HG03064 (cell line): ENCODE measurements around the gene GSTA1.
"Not testable (repeated sequence)": the region's sequence is repeated elsewhere in the genome, so short reads cannot be mapped to it uniquely, and the experiment has no call there.

Experiments
- ATAC-seq: cut with Tn5 transposase; IDR thresholded peaks from one replicate; pipeline ENCODE4 v1.9.1; 2021; ENCODE audit warnings: low read depth; ENCODE audit not compliant: unreplicated experiment

The GSTA1 gene

DNA sequence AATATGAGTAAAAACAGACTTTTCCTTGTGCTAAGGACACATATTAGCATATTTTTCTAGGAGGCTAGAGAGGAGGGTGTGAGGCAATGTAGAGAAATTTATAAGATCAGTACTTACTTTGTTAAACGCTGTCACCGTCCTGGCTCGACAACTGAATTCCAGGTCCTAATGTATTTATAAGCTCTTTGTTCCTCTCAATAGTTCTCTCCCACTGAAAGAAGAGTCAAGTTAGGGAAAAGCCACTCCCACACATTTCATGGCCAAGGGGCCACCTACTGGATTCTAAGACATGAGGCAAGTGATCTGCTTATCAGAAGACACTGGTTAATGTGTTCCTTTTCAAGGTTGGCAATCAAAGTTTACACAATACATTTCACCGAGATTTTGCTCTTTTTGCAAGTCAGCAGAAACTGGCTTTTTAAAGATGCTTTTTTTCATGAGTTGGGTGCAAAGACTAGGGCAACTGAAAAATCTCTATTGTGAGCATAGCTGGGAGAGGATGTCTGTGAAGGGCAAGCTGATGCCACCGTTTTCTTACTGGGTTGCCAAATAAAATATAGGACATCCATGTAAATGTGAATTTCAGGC is at the start of gene GSTA1:
GSTA1 (minus strand) TSS at position 149 of the 588 bp plus-strand sequence. CDS start 4,549 bp downstream, outside the sequence.
- not testable (repeated sequence) for ATAC-seq

DNA sequence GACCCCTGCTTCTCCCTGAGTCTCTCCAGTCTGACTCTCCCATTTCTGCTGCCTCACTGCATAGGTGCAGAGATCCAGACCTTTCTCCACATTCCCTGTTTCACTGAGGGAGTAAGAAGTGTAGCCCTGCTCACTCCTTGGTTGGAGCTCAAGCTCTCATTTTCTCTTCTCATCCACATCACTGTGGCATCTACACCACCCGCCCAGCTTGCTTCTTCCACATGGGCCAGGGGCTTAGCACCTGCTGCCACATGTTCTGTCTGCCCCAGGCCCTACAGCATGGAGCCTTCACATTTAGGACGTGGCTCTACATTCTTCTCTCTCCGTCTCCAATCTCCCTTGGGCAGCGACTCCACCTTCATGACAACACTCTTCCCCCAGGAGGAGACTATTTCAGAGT is 45.5 kb upstream of the GSTA1 start:
- no peak for ATAC-seq

DNA sequence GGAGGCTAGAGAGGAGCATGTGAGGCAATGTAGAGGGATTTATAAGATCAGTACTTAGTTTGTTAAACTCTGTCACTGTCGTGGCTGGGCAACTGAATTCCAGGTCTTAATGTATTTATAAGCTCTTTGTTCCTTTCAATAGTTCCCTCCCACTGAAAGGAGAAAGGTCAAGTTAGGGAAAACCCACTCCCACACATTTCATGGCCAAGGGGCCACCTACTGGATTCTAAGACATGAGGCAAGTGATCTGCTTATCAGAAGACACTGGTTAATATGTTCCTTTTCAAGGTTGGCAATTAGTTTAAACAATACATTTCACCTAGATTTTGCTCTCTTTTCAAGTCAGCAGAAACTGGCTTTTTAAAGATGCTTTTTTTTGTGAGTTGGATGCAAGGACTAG is 42.4 kb upstream of the GSTA1 start:
- no peak for ATAC-seq

DNA sequence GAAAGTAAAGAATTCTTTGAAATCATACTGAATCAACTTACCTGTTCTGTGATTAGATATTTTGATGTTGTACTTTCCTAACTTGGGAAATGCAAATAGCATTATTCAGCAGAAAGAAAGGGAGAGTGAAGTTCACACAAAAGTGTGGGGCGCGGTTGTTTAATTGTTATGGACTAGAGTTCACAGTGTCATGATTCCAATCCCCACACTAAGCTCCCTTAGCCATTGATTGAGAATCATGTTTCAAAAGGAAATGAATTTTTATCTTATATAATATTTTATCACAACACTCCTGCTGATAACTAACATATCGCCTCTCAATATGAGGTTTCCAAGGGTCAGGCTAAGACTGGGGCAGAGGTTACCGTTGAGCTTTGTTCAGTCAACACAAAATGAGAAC is 40.0 kb upstream of the GSTA1 start:
- no peak for ATAC-seq

DNA sequence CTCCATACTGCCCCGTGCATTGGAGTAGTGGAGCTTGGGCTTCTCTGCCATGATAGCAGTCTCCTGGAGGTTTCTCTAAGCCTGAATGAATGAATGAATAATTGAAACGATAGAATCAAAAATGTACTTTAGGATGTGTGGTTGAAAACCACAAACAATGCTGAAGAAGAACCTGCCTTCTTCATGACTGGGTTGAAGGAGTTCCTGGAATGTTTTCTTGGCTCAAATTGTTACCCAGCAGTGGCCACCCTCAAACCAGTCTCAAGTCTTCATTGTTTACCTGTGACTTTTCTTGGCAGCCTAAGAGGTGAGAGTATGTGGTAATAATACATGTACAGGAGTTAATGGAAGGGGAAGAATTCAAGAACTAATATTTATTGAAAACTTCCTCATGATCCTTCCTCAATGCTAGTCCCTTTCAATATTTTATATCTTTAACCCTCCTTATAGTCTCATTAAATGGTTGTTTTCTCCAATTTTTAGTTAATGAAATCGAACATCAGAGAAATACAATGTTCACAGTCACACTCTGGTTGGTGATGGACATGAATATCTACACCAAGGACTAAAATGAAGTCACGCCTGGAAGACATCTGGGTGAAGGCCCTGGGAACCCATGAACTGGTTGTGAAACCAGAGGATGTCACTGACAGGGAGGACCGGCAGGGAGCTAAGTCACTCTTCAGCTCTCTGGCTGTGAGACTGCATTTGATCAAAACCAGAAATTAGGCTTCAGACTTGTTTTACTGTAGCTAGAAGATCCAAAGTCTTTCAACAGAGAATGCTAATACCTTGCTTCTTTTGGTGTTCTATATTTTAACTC is 37.4 kb upstream of the GSTA1 start, which contains the start of gene GSTA5:
GSTA5 (minus strand) TSS at position 51 of the 823 bp plus-strand sequence.
- ATAC-seq: no peak

DNA sequence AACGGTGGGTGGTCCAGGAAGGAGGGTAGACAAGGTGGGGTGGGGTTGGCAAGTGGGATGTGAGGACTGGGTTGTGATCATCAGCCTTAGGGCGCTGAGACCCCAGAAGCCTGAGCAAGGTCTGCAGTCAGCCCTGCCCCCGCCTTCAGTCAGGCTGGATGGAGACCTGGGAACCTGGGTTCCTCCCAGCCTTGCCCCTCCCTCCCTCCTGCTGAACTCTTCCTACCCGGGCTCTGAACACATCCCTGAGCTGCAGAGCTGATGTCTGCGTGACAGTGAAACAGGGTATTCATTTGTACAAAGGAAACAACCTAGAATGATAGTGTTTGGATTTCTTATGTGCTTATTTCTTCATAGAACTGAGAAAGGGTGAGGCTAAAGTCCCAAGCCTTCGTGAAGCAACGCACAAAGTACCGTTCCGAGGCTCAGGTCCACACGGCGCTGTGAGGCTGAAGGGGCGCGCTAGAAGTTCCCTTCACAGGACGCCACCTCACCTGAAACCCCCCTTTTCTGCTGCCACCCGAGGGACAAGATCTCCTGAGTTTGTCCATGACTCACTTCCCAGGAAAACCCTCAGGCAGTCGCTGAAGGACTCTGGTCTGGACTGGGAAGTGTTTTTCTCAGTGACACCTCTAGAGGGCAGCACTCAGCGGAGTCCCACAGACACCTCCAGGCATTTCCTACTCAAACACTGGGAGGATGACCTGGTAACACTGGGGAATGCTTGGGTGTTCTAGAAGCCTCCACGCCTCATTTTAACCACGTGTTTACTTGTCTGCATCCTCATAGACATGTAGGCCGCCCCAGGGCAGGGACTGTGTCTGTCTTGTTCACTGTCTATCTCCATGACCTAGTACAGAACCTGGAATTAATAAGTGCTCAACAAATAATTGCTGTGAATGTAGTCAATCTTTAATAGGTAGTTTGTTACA is 35.8 kb upstream of the GSTA1 start:
- peak; percentile 69 for ATAC-seq

DNA sequence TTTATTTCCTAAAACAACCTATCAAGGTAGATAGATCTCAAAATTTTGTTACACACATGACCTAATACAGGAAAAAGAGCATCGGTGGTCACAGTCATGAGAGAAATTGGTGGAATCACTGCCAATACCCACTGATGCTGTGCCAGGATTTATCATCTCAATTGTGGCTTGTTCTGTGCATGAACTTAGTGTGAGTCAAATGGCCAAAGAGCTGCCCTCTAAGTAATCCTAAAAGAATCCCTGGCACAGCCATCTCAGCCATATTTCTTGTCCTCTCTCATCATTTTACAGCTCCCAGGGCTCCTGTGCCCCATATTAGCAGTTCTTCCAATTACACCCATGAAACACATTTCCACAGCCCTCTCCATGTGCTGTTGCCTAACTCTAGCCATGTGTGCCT is 30.9 kb upstream of the GSTA1 start:
- no peak for ATAC-seq

DNA sequence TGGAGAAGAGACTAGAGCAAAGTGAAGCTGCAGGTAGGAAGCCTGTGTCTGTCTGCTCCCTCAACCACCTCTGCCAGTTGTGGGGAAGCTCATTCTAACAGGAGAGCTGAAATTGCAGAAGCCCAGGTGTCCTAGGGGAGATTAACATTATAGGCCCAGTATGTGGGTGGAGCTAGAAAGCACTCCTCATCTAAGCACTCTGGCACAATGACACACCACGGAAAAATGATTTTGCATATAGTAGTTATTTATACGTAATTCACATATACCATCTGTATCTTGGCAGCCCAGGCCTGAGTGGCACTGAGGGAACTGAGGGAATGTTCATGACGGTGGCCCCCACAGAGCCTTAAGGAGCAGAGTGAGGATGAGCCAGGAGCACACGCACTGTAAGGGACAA is 27.3 kb upstream of the GSTA1 start:
- not testable (repeated sequence) for ATAC-seq

DNA sequence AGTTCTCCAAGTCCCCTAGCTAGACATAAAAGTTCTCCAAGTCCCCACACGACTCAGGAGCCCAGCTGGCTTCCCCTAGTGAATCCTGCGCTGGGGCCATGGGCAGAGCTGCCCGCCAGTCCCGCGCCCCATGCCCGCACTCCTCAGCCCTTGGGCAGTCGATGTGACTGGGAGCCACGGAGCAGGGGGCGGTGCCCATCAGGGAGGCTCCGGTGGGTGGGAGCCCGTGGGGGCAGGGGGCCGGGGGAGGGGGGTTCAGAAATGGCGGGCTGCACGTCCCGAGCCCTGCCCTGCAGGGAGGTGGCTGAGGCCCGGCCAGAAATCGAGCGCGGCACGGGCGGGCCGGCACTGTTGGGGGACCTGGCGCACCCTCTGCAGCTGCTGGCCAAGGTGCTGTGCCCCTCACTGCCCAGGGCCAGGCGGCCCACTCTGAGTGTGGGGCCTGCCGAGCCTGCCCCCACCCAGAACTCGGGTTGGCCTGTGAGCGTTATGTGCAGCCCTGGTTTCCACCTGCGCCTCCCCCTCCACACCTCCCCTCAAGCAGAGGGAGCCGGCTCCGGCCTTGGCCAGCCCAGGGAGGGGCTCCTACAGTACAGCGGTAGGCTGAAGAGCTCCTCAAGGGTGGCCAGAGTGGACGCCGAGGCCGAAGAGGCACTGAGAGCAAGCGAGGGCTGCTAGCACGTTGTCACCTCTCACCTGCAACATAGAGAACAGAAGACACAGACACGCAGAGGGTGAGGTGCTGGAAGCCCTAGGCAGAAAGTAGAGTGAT is 25.6 kb upstream of the GSTA1 start:
- ATAC-seq: no peak

DNA sequence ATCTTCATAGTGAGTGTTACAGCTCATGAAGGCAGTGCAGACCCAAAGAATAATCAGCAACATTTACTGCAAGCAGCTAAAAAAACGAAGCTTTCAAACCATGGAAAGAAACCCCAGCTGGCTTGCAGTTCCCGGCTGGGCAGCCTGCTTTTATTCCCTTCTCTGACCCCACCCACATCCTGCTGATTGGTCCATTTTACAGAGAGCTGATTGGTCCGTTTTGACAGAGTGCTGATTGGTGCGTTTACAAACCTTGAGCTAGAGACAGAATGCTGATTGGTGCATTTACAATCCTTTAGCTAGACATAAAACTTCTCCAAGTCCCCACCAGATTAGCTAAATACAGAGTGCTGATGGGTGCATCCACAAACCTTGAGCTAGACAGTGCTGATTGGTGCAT is 25.0 kb upstream of the GSTA1 start:
- ATAC-seq: not testable (repeated sequence)

DNA sequence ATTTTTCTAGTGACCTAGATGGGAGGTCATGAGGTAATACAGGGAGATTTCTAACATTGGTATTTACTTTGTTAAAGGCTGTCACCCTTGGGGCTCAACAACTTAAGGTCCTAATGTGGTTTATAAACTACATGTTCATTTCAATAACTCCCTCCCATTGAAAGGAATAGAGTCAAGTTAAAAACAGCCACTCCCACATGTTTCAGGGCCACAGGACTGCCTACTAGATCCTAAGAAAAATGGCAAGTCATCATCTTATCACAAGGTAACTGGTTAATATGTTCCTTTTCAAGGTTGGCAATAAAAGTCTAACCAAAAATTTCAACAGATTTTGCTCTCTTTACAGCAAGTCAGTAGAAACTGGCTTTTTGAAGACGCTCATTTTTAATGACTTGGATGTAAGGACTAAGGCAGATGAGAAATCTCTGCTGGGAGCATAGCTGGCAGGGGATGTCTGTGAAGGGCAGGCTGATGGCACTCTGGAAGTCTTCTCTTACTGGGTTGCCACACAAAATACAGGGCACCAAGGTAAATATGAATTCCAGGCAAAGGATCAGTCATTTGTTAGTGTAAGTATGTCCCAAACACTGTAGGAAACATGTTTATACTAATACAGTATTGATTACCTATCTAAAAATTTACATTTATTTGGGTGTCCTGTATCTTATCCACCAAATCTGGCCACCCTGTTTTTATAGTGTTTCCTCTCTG is 23.6 kb upstream of the GSTA1 start:
- not testable (repeated sequence) for ATAC-seq

DNA sequence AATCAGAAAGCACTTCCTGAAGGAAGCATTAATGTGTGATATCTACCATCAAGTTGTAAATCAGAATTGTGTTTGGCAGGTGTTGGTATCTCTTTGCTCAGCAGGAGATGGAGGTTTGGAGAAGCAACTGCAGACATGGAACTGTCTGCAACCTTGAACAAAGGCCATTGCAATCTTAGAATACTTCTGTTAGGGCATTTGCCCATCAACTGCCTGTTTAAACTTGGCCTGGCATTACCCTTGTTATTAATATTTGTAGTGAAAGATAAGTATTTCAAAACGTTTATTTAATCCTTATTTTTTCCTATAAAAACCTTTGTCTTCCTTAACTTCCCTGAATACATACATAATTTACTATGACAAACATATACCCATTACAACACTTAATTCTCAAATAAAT is 22.9 kb upstream of the GSTA1 start:
- no peak for ATAC-seq

DNA sequence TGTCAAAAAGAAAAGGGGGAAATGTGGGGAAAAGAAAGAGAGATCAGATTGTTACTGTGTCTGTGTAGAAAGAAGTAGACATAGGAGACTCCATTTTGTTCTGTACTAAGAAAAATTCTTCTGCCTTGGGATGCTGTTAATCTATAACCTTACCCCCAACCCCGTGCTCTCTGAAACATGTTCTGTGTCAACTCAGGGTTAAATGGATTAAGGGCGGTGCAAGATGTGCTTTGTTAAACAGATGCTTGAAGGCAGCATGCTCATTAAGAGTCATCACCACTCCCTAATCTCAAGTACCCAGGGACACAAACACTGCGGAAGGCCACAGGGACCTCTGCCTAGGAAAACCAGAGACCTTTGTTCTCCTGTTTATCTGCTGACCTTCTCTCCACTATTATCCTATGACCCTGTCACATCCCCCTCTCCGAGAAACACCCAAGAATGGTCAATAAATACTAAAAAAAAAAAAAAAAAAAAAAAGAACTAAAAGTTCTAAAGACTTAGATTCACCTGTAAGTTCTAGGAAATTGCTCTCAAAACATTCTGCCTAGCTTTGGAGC is 22.4 kb upstream of the GSTA1 start:
- not testable (repeated sequence) for ATAC-seq

DNA sequence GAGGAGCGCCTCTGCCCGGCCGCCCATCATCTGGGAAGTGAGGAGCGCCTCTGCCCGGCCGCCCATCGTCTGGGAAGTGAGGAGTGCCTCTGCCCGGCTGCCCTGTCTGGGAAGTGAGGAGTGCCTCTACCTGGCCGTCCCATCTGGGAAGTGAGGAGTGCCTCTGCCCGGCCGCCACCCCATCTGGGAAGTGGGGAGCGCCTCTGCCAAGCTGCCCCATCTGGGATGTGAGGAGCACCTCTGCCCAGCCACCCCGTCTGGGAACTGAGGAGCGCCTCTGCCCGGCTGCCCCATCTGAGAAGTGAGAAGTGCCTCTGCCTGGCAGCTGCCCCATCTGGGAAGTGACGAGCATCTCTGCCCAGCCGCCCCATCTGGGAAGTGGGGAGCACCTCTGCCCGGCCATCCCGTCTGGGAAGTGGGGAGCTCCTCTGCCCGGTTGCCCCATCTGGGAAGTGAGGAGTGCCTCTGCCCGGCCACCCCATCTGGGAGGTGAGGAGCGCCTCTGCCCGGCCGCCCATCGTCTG is 21.7 kb upstream of the GSTA1 start:
- not testable (repeated sequence) for ATAC-seq

DNA sequence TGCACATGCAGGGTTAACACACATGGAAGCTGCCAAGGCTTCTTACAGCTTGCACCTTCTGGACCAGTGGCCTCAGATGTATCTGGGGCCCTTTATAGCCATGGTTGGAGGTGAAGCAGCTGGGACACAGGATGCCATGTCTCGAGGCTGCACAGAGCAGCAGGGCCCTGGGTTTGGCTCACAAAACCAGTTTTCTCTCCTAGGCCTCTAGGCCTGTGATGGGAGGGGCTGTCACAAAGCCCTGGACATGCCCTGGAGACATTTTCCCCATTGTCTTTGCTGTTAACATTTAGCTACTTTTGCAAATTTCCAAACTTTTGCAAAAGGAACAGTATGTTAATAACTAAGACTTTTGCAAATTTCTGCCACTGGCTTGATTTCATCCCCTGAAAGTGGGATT is 18.2 kb upstream of the GSTA1 start:
- no peak for ATAC-seq

DNA sequence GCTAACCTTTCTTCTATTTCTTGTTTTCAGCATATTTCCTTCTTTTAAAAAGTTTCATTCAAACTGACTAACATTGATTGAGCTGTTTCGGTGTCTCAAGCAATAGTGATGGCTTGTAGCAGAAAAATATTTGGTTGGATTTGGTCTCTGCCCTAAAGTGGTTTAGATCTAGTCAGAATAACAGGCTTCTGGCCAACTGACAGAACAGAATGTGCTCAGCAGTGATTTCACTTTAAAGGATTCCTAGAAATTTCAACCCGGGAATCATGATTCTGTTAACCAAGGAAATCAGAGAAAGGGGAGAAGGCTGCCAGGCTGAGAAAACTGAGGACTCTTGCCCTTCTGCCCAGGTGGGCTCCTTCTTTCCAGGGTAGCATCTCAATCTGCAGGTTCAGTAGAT is 16.6 kb upstream of the GSTA1 start:
- no peak for ATAC-seq

DNA sequence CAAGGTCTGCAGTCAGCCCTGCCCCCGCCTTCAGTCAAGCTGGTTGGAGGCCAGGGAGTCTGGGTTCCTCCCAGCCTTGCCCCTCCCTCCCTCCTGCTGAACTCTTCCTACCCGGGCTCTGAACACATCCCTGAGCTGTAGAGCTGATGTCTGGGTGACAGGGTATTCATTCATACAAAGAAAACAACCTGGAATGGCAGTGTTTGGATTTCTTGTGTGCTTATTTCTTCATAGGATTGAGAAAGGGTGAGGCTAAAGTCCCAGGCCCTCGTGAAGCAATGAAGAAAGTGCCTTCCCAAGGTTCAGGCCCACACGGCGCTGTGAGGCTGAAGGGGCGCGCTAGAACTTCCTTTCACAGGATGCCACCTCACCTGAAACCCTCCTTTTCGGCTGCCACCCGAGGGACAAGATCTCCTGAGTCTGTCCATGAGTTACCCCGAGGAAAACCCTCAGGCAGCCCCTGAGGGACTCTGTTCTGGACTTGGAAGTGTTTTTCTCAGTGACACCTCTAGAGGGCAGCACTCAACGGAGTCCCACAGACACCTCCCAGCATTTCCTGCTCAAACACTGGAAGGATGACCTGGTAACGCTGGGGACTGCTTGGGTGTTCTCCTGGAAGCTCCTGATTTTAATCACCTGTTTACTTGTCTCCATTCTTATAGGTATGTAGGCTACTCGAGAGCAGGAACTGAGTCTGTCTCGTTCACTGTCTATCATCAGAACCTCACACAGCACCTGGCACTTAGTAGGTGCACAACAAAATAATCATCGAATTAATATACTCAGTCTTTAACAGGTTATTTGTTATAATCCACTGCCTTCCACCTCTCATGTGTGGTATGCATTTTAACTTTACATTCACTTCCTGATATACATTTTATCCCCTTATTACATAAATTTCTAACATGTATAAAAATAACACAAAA is 11.8 kb upstream of the GSTA1 start:
- ATAC-seq: peak; percentile 67

DNA sequence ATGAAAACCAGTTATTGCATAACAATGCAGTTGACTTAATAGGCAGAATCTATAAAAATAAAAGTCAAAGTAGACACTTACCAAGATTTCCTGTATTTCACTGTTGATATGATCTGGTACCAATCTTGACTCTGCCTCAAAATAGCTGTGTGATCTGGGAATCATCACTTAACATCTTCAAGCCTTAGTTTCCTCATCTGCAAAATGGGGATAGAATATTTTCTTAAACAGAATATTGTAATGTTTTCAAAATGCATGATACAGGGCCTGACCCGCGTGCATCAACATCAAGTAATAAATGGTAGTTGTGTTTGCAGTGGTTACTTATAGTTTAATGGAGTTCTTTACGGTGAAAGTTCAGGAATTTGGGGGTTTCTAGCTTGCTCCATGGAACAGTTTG is 10.9 kb upstream of the GSTA1 start:
- not testable (repeated sequence) for ATAC-seq
